H1 (cell line): ENCODE data around the gene PRKN. TPM values are rescaled to one million over a fixed set of nuclear protein-coding genes. Genes with fewer than 3 reads are reported as not detected.

Experiments
- CBX5 ChIP-seq: fragments of 300-800, 300-1000 bp; sonication (generic); IDR thresholded peaks from 2 replicates; pipeline ENCODE4 v1.7.1; 2016; ENCODE audit warnings: antibody characterized with exemption, low read length, low read depth
- CEBPB ChIP-seq: IDR thresholded peaks from 2 replicates; pipeline ENCODE4 v1.6.1; 2012; ENCODE audit warnings: low read depth, low read length
- CTBP2 ChIP-seq: IDR thresholded peaks from 2 replicates; pipeline ENCODE4 v1.7.0; 2011; ENCODE audit warnings: borderline replicate concordance, mild to moderate bottlenecking, moderate library complexity, mixed read lengths, low read length; ENCODE audit not compliant: insufficient read depth, insufficient read length
- GABPA ChIP-seq: IDR thresholded peaks from 2 replicates; pipeline ENCODE4 v1.6.1; 2011; ENCODE audit warnings: mild to moderate bottlenecking, low read length, moderate library complexity, borderline replicate concordance; ENCODE audit not compliant: insufficient read depth
- PHF8 ChIP-seq: fragments of 200-600 bp; sonication (generic); conservative IDR thresholded peaks from 2 replicates; pipeline ENCODE4 v1.7.1; 2012; ENCODE audit warnings: low read depth, mild to moderate bottlenecking, inconsistent platforms, low read length, moderate library complexity
- POLR2A ChIP-seq, 2 experiments: IDR thresholded peaks; 1 replicate in 1 of 2; 2 replicates in 1 of 2; pipeline ENCODE4 v1.6.1; 2011; ENCODE audit warnings: low read depth in 2 of 2, low read length in 2 of 2, mild to moderate bottlenecking in 2 of 2; ENCODE audit errors: control extremely low read depth in 1 of 2
- SRF ChIP-seq: IDR thresholded peaks from 2 replicates; pipeline ENCODE4 v1.6.1; 2011; ENCODE audit warnings: mild to moderate bottlenecking, low read depth, low read length, moderate library complexity
- SUZ12 ChIP-seq: fragments of 200-600 bp; sonication (generic); IDR thresholded peaks from 2 replicates; pipeline ENCODE4 v1.6.1; 2012; ENCODE audit warnings: mild to moderate bottlenecking, inconsistent platforms, low read length, moderate library complexity, mixed read lengths
- TAF7 ChIP-seq: optimal IDR thresholded peaks from 2 replicates; pipeline ENCODE3; 2011; ENCODE audit warnings: low read depth, mild to moderate bottlenecking, inconsistent platforms, low read length, moderate library complexity, borderline replicate concordance
- polyA plus RNA-seq, 7 experiments: library from polyadenylated mRNA; depleted of rRNA in 3 of 7; stranded (reverse) in 5 of 7; unstranded in 2 of 7; fragments of >200 nt in 5 of 7; fragments of 200-250 nt in 2 of 7; gene quantifications; 1 replicate in 5 of 7; 2 replicates in 1 of 7; 4 replicates in 1 of 7; pipeline versions ENCODE4 v1.2.1 to v1.2.3, GENCODE V29; 2011 to 2013; ENCODE audit warnings: missing spikeins in 2 of 7, mixed read lengths in 2 of 7
- total RNA-seq: library from RNA; stranded (reverse); fragmentation: NEBNext Ultra II Directional; extraction: Animal tissue kit (Norgen Biotek cat#: 25700); gene quantifications from 2 replicates; pipeline ENCODE4 v1.2.1, GENCODE V29; 2021
- TF ChIP-seq, protein P1 (sequence below): fragments of 300-600 bp; sonication (generic); IDR thresholded peaks from 2 replicates; pipeline ENCODE4 v1.7.1; 2012; ENCODE audit warnings: low read length, moderate library complexity, mild to moderate bottlenecking, inconsistent platforms; ENCODE audit not compliant: insufficient replicate concordance
- TF ChIP-seq, protein P2 (sequence below): IDR thresholded peaks from 2 replicates; pipeline ENCODE4 v1.6.1; 2011; ENCODE audit warnings: low read depth, mild to moderate bottlenecking, low read length; ENCODE audit not compliant: insufficient read depth

PRKN gene
- total and polyA plus RNA-seq, 2 of the 8 experiments (the other 6 are each of a cell fraction or from before 2014, with no cell fraction given): 0.13 to 0.29 TPM

DNA sequence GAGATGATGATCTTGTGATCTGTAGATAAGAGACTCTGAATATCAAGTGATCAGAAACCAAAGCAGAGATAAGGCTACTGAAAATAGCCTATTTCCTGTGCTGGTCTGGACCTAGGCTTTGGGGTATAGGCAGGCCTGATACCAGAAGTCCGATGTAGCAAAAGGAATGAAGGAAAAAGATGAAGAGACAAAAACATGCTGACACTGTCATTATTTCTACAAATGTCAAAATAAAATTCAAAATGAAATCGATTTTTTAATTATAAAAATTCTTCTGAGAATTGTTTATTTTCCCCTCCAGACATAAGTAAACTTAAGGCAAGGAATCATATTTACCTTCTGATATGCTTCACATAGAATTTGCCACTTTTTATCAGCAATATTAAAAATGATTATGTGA, 252.8 kb downstream of the PRKN start (continued):
- TF ChIP-seq, protein P1, sequence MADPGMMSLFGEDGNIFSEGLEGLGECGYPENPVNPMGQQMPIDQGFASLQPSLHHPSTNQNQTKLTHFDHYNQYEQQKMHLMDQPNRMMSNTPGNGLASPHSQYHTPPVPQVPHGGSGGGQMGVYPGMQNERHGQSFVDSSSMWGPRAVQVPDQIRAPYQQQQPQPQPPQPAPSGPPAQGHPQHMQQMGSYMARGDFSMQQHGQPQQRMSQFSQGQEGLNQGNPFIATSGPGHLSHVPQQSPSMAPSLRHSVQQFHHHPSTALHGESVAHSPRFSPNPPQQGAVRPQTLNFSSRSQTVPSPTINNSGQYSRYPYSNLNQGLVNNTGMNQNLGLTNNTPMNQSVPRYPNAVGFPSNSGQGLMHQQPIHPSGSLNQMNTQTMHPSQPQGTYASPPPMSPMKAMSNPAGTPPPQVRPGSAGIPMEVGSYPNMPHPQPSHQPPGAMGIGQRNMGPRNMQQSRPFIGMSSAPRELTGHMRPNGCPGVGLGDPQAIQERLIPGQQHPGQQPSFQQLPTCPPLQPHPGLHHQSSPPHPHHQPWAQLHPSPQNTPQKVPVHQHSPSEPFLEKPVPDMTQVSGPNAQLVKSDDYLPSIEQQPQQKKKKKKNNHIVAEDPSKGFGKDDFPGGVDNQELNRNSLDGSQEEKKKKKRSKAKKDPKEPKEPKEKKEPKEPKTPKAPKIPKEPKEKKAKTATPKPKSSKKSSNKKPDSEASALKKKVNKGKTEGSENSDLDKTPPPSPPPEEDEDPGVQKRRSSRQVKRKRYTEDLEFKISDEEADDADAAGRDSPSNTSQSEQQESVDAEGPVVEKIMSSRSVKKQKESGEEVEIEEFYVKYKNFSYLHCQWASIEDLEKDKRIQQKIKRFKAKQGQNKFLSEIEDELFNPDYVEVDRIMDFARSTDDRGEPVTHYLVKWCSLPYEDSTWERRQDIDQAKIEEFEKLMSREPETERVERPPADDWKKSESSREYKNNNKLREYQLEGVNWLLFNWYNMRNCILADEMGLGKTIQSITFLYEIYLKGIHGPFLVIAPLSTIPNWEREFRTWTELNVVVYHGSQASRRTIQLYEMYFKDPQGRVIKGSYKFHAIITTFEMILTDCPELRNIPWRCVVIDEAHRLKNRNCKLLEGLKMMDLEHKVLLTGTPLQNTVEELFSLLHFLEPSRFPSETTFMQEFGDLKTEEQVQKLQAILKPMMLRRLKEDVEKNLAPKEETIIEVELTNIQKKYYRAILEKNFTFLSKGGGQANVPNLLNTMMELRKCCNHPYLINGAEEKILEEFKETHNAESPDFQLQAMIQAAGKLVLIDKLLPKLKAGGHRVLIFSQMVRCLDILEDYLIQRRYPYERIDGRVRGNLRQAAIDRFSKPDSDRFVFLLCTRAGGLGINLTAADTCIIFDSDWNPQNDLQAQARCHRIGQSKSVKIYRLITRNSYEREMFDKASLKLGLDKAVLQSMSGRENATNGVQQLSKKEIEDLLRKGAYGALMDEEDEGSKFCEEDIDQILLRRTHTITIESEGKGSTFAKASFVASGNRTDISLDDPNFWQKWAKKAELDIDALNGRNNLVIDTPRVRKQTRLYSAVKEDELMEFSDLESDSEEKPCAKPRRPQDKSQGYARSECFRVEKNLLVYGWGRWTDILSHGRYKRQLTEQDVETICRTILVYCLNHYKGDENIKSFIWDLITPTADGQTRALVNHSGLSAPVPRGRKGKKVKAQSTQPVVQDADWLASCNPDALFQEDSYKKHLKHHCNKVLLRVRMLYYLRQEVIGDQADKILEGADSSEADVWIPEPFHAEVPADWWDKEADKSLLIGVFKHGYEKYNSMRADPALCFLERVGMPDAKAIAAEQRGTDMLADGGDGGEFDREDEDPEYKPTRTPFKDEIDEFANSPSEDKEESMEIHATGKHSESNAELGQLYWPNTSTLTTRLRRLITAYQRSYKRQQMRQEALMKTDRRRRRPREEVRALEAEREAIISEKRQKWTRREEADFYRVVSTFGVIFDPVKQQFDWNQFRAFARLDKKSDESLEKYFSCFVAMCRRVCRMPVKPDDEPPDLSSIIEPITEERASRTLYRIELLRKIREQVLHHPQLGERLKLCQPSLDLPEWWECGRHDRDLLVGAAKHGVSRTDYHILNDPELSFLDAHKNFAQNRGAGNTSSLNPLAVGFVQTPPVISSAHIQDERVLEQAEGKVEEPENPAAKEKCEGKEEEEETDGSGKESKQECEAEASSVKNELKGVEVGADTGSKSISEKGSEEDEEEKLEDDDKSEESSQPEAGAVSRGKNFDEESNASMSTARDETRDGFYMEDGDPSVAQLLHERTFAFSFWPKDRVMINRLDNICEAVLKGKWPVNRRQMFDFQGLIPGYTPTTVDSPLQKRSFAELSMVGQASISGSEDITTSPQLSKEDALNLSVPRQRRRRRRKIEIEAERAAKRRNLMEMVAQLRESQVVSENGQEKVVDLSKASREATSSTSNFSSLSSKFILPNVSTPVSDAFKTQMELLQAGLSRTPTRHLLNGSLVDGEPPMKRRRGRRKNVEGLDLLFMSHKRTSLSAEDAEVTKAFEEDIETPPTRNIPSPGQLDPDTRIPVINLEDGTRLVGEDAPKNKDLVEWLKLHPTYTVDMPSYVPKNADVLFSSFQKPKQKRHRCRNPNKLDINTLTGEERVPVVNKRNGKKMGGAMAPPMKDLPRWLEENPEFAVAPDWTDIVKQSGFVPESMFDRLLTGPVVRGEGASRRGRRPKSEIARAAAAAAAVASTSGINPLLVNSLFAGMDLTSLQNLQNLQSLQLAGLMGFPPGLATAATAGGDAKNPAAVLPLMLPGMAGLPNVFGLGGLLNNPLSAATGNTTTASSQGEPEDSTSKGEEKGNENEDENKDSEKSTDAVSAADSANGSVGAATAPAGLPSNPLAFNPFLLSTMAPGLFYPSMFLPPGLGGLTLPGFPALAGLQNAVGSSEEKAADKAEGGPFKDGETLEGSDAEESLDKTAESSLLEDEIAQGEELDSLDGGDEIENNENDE: no peak
- TF ChIP-seq PHF8: no peak
- no peak for TF ChIP-seq POLR2A (IDR thresholded peaks at IDR 0.05; ENCODE audit: control extremely low read depth in 1 of 2, low read depth in 2 of 2, low read length in 2 of 2)
- no peak for TF ChIP-seq CTBP2
- TF ChIP-seq, protein P2, sequence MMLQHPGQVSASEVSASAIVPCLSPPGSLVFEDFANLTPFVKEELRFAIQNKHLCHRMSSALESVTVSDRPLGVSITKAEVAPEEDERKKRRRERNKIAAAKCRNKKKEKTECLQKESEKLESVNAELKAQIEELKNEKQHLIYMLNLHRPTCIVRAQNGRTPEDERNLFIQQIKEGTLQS: no peak
- no peak for TF ChIP-seq TAF7
- no peak for TF ChIP-seq SUZ12
- TF ChIP-seq CEBPB: no peak
- TF ChIP-seq CBX5: no peak
- no peak for TF ChIP-seq SRF
- no peak for TF ChIP-seq GABPA
